Caki2 (cell line): ENCODE data around the gene TFAM. TPM values are rescaled to one million over a fixed set of nuclear protein-coding genes. Genes with fewer than 3 reads are reported as not detected.
"Not testable (repeated sequence)": the region's sequence is repeated elsewhere in the genome, so short reads cannot be mapped to it uniquely, and the experiment has no call there.

Experiments used
- DNase-seq: peaks from one replicate; pipeline ENCODE4 v3.0.0-alpha.2; 2015; ENCODE audit warnings: low read depth
- in situ Hi-C: cut with HindIII; loops from 2 replicates; pipeline ENCODE4 v1.10.0; 2016; ENCODE audit warnings: low sequenced_read_pairs, low pct_unique_long_range_greater_than_20kb, mixed read lengths
- total RNA-seq: library from RNA; depleted of rRNA; stranded (reverse); fragments of >200 nt; shearing (Covaris generic); gene quantifications from 2 replicates; pipeline ENCODE4 v1.2.3, GENCODE V29; 2014; ENCODE audit warnings: low replicate concordance

The TFAM gene
- total RNA-seq, 1 experiment from 2014 or later: 24.2 TPM

GRCh38 chr10:58415757-58416156 is 30.5 kb downstream of the TFAM start:
- in situ Hi-C loops: no loop called here
- no peak for DNase-seq

GRCh38 chr10:58417902-58418301 is 32.7 kb downstream of the TFAM start:
- DNase-seq, in situ Hi-C loops: not testable (repeated sequence)

- peak; percentile 29 for DNase-seq
- in situ Hi-C loops: no loop called here
Measured at GRCh38 chr10:58424176-58424575, 39.0 kb downstream of the TFAM start.

GRCh38 chr10:58428436-58428835 is 43.2 kb downstream of the TFAM start:
- in situ Hi-C loops, DNase-seq: not testable (repeated sequence)

GRCh38 chr10:58431903-58432302 is 46.7 kb downstream of the TFAM start:
- in situ Hi-C loops: no loop called here
- DNase-seq: no peak

- in situ Hi-C loops: no loop called here
- no peak for DNase-seq
Measured at GRCh38 chr10:58433066-58433465, 47.9 kb downstream of the TFAM start.

GRCh38 chr10:58433571-58433970 is 48.4 kb downstream of the TFAM start:
- no peak for DNase-seq
- in situ Hi-C loops: no loop called here

GRCh38 chr10:58435297-58435985 is 50.2 kb downstream of the TFAM start:
- in situ Hi-C loops: no loop called here
- peak; percentile 99 for DNase-seq

GRCh38 chr10:58436071-58436470 is 50.9 kb downstream of the TFAM start:
- in situ Hi-C loops: no loop called here

GRCh38 chr10:58438340-58438871 is 53.2 kb downstream of the TFAM start:
- in situ Hi-C loops: no loop called here
- DNase-seq: peak; percentile 92

More at GRCh38 chr10:58436071-58436470, 50.9 kb downstream of the TFAM start:
- no peak for DNase-seq

- in situ Hi-C loops: no loop called here
Measured at GRCh38 chr10:58438986-58439385, 53.8 kb downstream of the TFAM start.

GRCh38 chr10:58439632-58440364 is 54.6 kb downstream of the TFAM start:
- in situ Hi-C loops: no loop called here
- DNase-seq: peak; percentile 17

More at GRCh38 chr10:58438986-58439385, 53.8 kb downstream of the TFAM start:
- DNase-seq: no peak

GRCh38 chr10:58440484-58440883 is 55.3 kb downstream of the TFAM start:
- in situ Hi-C loops: no loop called here
- no peak for DNase-seq

GRCh38 chr10:58444321-58444720 is 59.1 kb downstream of the TFAM start:
- in situ Hi-C loops: no loop called here
- no peak for DNase-seq

GRCh38 chr10:58444876-58445275 is 59.7 kb downstream of the TFAM start:
- DNase-seq: no peak

GRCh38 chr10:58448121-58448935 is 63.1 kb downstream of the TFAM start:
- DNase-seq: no peak
- in situ Hi-C loops: no loop called here

More at GRCh38 chr10:58444876-58445275, 59.7 kb downstream of the TFAM start:
- in situ Hi-C loops: no loop called here
